A549 (cell line): ENCODE data around the gene DOCK11. TPM values are rescaled to one million over a fixed set of nuclear protein-coding genes. Genes with fewer than 3 reads are reported as not detected.

ENCODE experiments used
- ATAC-seq, 2 experiments: fragments of 200-7000 bp in 1 of 2; fragments of >200 bp in 1 of 2; cut with Nextera tagmentation in 1 of 2; cut with Tn5 transposase in 1 of 2; 3 replicates each; pipeline versions ENCODE4 v1.8.0 to v1.9.1; 2018 to 2020; ENCODE audit warnings: mild to moderate bottlenecking in 1 of 2, moderate library complexity in 1 of 2
- CTCF ChIA-PET: fragments of 300-600 bp; sonication (Branson Sonifier 250); formaldehyde crosslinking; extraction: SDS; loops from one replicate; lab custom pipeline; 2021; ENCODE audit warnings: antibody characterized with exemption, inconsistent platforms; lab: Yijun Ruan, JAX
- POLR2A ChIA-PET: fragments of 350-600 bp; formaldehyde crosslinking; extraction: SDS; loops from one replicate; lab custom pipeline; 2021; ENCODE audit warnings: antibody characterized with exemption, inconsistent platforms; lab: Yijun Ruan, JAX
- DNase-seq, 2 experiments: peaks; one replicate each; pipeline versions ENCODE4 v3.0.0 to v3.0.0-alpha.2; 2011 to 2016; ENCODE audit warnings: low read depth in 1 of 2, low spot score in 1 of 2
- FAIRE-seq: peaks from 2 replicates; lab custom pipeline; 2011; peaks lifted over from hg19 to GRCh38; lab: Jason Lieb, UNC
- H3K27ac ChIP-seq, 2 experiments: fragments of >200 bp; sonication (Bioruptor Twin); formaldehyde crosslinking; 3 replicates each; pipeline ENCODE4 v1.5.1; 2016 to 2017
- H3K4me1 ChIP-seq: fragments of >200 bp; sonication (Bioruptor Twin); formaldehyde crosslinking; 3 replicates; pipeline ENCODE4 v1.6.1; 2016
- H3K4me2 ChIP-seq: fragments of >200 bp; sonication (Bioruptor Twin); formaldehyde crosslinking; 3 replicates; pipeline ENCODE4 v1.6.1; 2016
- H3K4me3 ChIP-seq: fragments of >200 bp; sonication (Bioruptor Twin); formaldehyde crosslinking; 3 replicates; pipeline ENCODE4 v1.5.1; 2016
- H3K9me3 ChIP-seq: fragments of >200 bp; sonication (Bioruptor Twin); formaldehyde crosslinking; 3 replicates; pipeline ENCODE4 v1.6.1; 2016
- ATOH8 ChIP-seq: fragments of 250-450 bp; sonication (Bioruptor Pico); IDR thresholded peaks from 2 replicates; pipeline ENCODE4 v1.5.0; 2020; ENCODE audit warnings: low read depth, mild to moderate bottlenecking, moderate library complexity
- BCL3 ChIP-seq: fragments of >200 bp; sonication (Bioruptor Twin); formaldehyde crosslinking; IDR thresholded peaks from 3 replicates; pipeline ENCODE4 v1.6.1; 2016
- CBX2 ChIP-seq: fragments of 200-600 bp; sonication (generic); IDR thresholded peaks from 2 replicates; pipeline ENCODE4 v1.6.1; 2016; ENCODE audit warnings: low read depth, mild to moderate bottlenecking, borderline replicate concordance
- CEBPB ChIP-seq, 2 experiments: fragments of >200 bp in 1 of 2; sonication (Bioruptor Twin) in 1 of 2; formaldehyde crosslinking in 1 of 2; IDR thresholded peaks; 2 replicates each; pipeline ENCODE4 v1.6.1; 2012 to 2016
- E2F6 ChIP-seq: IDR thresholded peaks from 2 replicates; pipeline ENCODE4 v1.6.1; 2012; ENCODE audit warnings: low read depth, borderline replicate concordance
- ELK1 ChIP-seq: fragments of 150-350 bp; IDR thresholded peaks from 2 replicates; pipeline ENCODE4 v1.6.1; 2014; ENCODE audit warnings: low read depth, mild to moderate bottlenecking, low read length
- FOSL2 ChIP-seq, 2 experiments: fragments of 450-650 bp in 1 of 2; fragments of >200 bp in 1 of 2; sonication (Bioruptor Twin) in 1 of 2; formaldehyde crosslinking; IDR thresholded peaks; 2 replicates each; pipeline versions ENCODE4 v1.5.0 to v1.6.1; 2016 to 2020; ENCODE audit warnings: mild to moderate bottlenecking in 1 of 2, moderate library complexity in 1 of 2
- FOXS1 ChIP-seq: fragments of 250-450 bp; sonication (Bioruptor Pico); IDR thresholded peaks from 2 replicates; pipeline ENCODE4 v1.5.0; 2020; ENCODE audit warnings: mild to moderate bottlenecking, moderate library complexity
- HDAC2 ChIP-seq: fragments of 200-600 bp; sonication (generic); IDR thresholded peaks from 2 replicates; pipeline ENCODE4 v1.6.1; 2016
- KDM5A ChIP-seq: fragments of 200-600 bp; sonication (generic); IDR thresholded peaks from 2 replicates; pipeline ENCODE4 v1.6.1; 2016; ENCODE audit warnings: antibody characterized with exemption, mild to moderate bottlenecking
- MAX ChIP-seq: IDR thresholded peaks from 2 replicates; pipeline ENCODE4 v1.6.1; 2012
- MYC ChIP-seq: IDR thresholded peaks from 2 replicates; pipeline ENCODE4 v1.6.1; 2012; ENCODE audit warnings: mild to moderate bottlenecking, inconsistent platforms, low read length, improper control_type of control experiment, borderline replicate concordance
- NFE2L2 ChIP-seq: fragments of 150-350 bp; conservative IDR thresholded peaks from 2 replicates; pipeline ENCODE4 v1.6.1; 2014; ENCODE audit warnings: low read length
- PHF8 ChIP-seq: fragments of 200-600 bp; sonication (generic); IDR thresholded peaks from 2 replicates; pipeline ENCODE4 v1.6.1; 2016; ENCODE audit warnings: low read depth, mild to moderate bottlenecking, antibody characterized with exemption, moderate library complexity, borderline replicate concordance
- POLR2A ChIP-seq: IDR thresholded peaks from 2 replicates; pipeline ENCODE4 v1.6.1; 2012; ENCODE audit warnings: mild to moderate bottlenecking, low read length
- RAD21 ChIP-seq, 2 experiments: fragments of >200 bp in 1 of 2; sonication (Bioruptor Twin) in 1 of 2; formaldehyde crosslinking in 1 of 2; IDR thresholded peaks in 1 of 2; conservative IDR thresholded peaks in 1 of 2; 2 replicates in 1 of 2; 3 replicates in 1 of 2; pipeline ENCODE4 v1.6.1; 2012 to 2018; ENCODE audit warnings: inconsistent platforms in 1 of 2
- RNF2 ChIP-seq: fragments of 200-600 bp; sonication (generic); IDR thresholded peaks from 2 replicates; pipeline ENCODE4 v1.6.1; 2016; ENCODE audit warnings: low read depth, mild to moderate bottlenecking, antibody characterized with exemption, moderate library complexity, borderline replicate concordance
- SMC3 ChIP-seq: fragments of >200 bp; sonication (Bioruptor Twin); formaldehyde crosslinking; IDR thresholded peaks from 3 replicates; pipeline ENCODE4 v1.6.1; 2018; ENCODE audit warnings: inconsistent platforms
- SREBF2 ChIP-seq: fragments of 450-650 bp; IDR thresholded peaks from 2 replicates; pipeline ENCODE4 v1.6.1; 2014; ENCODE audit warnings: mild to moderate bottlenecking, moderate library complexity
- TFCP2L1 ChIP-seq: fragments of 250-450 bp; sonication (Bioruptor Pico); IDR thresholded peaks from 2 replicates; pipeline ENCODE4 v1.5.0; 2021; ENCODE audit warnings: mild to moderate bottlenecking
- TP53 ChIP-seq: fragments of 250-450 bp; sonication (Bioruptor Pico); IDR thresholded peaks from 2 replicates; pipeline ENCODE4 v1.5.0; 2021; ENCODE audit warnings: mild to moderate bottlenecking, moderate library complexity
- USF2 ChIP-seq: fragments of 450-650 bp; IDR thresholded peaks from 2 replicates; pipeline ENCODE4 v1.6.1; 2014; ENCODE audit warnings: antibody characterized with exemption
- ZNF302 ChIP-seq: fragments of 250-450 bp; sonication (Bioruptor Pico); IDR thresholded peaks from 2 replicates; pipeline ENCODE4 v1.9.0; 2021; ENCODE audit warnings: inconsistent platforms, mild to moderate bottlenecking, moderate library complexity
- WGBS: methylation state at CpG from one replicate; pipeline ENCODE4 v1.1.6; 2017; ENCODE audit errors: missing lambda C conversion rate; 5-methylcytosine and 5-hydroxymethylcytosine counted together
- polyA plus RNA-seq, 4 experiments: library from polyadenylated mRNA; depleted of rRNA in 3 of 4; stranded (reverse); fragments of >200 nt; fragmentation: RNase III in 1 of 4; extraction: RNeasy Plus Mini Kit Qiagen cat#74134 plus additional on column Dnase treatment in 1 of 4; gene quantifications; 2 replicates in 3 of 4; 3 replicates in 1 of 4; pipeline ENCODE4 v1.2.3, GENCODE V29; 2011 to 2017

The DOCK11 gene
- polyA plus RNA-seq, 2 of the 4 experiments (the other 2 are of a cell fraction) = 5.8 to 9.5 TPM

GRCh38 chrX:118724775-118725174 is 229.2 kb downstream of the DOCK11 start:
- peak; percentile 15 to 45 for DNase-seq
- H3K4me1 ChIP-seq = peaks cover 32% of the 10 kb centered on the region
- ChIA-PET CTCF (interaction anchor here (1.3 kb wide), 1 partner anchor 11 kb away, joined by 3 read pairs; no protein-coding TSS in a partner anchor), POLR2A (no interaction called here)
- 19% methylated on average over 7 of the region's 7 CpGs for WGBS
- TF ChIP-seq FOSL2 (IDR thresholded peaks at IDR 0.05) = no peak
- TF ChIP-seq FOSL2 (CRISPR knock-in tag; IDR thresholded peaks at IDR 0.05) = peak; percentile 61
- no peak for TF ChIP-seq SREBF2
- FAIRE-seq = peak; percentile 99
- no peak overlapping the region for H3K4me3 ChIP-seq
- H3K9me3 ChIP-seq = no peaks in the 10 kb centered on the region
- H3K4me2 ChIP-seq = peak overlapping the region; percentile 89
- H3K27ac ChIP-seq = peak overlapping the region; percentile 98 to 100
- ATAC-seq = no peak

- peaks cover 45% of the 10 kb centered on the region for H3K4me1 ChIP-seq
- FAIRE-seq = peak; percentile 54
- ChIA-PET CTCF (interaction anchor here (0.8 to 1.6 kb wide), 2 partner anchors 9 to 40 kb away, joined by 3 to 7 read pairs; no protein-coding TSS in a partner anchor), POLR2A (interaction anchor here (0.5 to 1.6 kb wide), 2 partner anchors 25 to 82 kb away, joined by 3 to 5 read pairs; no protein-coding TSS in a partner anchor)
- peak overlapping the region; percentile 98 to 100 for H3K27ac ChIP-seq
- 58% methylated on average over 3 of the region's 3 CpGs for WGBS
- H3K9me3 ChIP-seq = no peaks in the 10 kb centered on the region
- H3K4me3 ChIP-seq = peak overlapping the region; percentile 94
- TF ChIP-seq ATOH8 (CRISPR knock-in tag) = no peak
- TF ChIP-seq ZNF302 = no peak
- no peak for TF ChIP-seq SREBF2
- no peak for TF ChIP-seq TFCP2L1 (CRISPR knock-in tag)
- TF ChIP-seq TP53 = no peak
- TF ChIP-seq HDAC2 = no peak
- TF ChIP-seq FOXS1 (CRISPR knock-in tag) = no peak
- TF ChIP-seq RAD21 (conservative IDR thresholded peaks at IDR 0.05 in 1 of 2, IDR thresholded peaks at IDR 0.05 in 1 of 2) = no peak
- TF ChIP-seq USF2 = no peak
- TF ChIP-seq CEBPB (IDR thresholded peaks at IDR 0.05) = no peak
- no peak for TF ChIP-seq KDM5A
- no peak for TF ChIP-seq BCL3
- no peak for TF ChIP-seq ELK1
- TF ChIP-seq CBX2 = no peak
- TF ChIP-seq RNF2 = no peak
- DNase-seq = no peak
- peak in 1 of 2 experiments; percentile 1; a peak in 2 of 6 replicates for ATAC-seq
- H3K4me2 ChIP-seq = peak overlapping the region; percentile 89
Observed at GRCh38 chrX:118726396-118726795, 230.8 kb downstream of the DOCK11 start.

- peak within 1 kb of the TSS; percentile 89 for H3K4me2 ChIP-seq
- FAIRE-seq = peak; percentile 99
- ChIA-PET POLR2A (interaction anchor here (0.5 to 1.6 kb wide), 3 partner anchors 16 to 83 kb away, joined by 3 to 5 read pairs (median 5); no protein-coding TSS in a partner anchor), CTCF (interaction anchor here (0.8 to 3.8 kb wide), 4 partner anchors 9 to 126 kb away, joined by 3 to 20 read pairs (median 5); no protein-coding TSS in a partner anchor)
- H3K9me3 ChIP-seq = no peaks in the 10 kb centered on the region
- peak; percentile 74 to 89 for DNase-seq
- H3K27ac ChIP-seq = peak within 1 kb of the TSS; percentile 98 to 100
- peak within 1 kb of the TSS; percentile 94 for H3K4me3 ChIP-seq
- peak; percentile 91 to 92 for ATAC-seq
- WGBS = 0% methylated on average over 4 of the region's 56 CpGs
- H3K4me1 ChIP-seq = peaks cover 49% of the 10 kb centered on the region
- peak; percentile 72; the same call in 2 of the 3 replicates for TF ChIP-seq BCL3
- peak; percentile 65 for TF ChIP-seq POLR2A
- TF ChIP-seq ATOH8 (CRISPR knock-in tag) = 0 out of 2 replicates have a peak, but pooled peaks have one; percentile 19
- 0 out of 2 replicates have a peak, but pooled peaks have one; percentile 45 for TF ChIP-seq E2F6
- no peak for TF ChIP-seq NFE2L2
- peak; percentile 16; the same call in 1 of the 2 replicates for TF ChIP-seq PHF8
- TF ChIP-seq MYC = peak; percentile 19; the same call in 1 of the 2 replicates
- no peak for TF ChIP-seq RAD21 (conservative IDR thresholded peaks at IDR 0.05 in 1 of 2, IDR thresholded peaks at IDR 0.05 in 1 of 2)
- TF ChIP-seq SMC3 = no peak
- peak; percentile 85 for TF ChIP-seq MAX
Observed at GRCh38 chrX:118726887-118727685, 231.5 kb downstream of the DOCK11 start, which contains the start of gene IL13RA1. Gene IL13RA1 (plus strand): TSS chrX:118727606. CDS start chrX:118727639, 33 bp downstream.
